CD1c-positive myeloid dendritic cell (primary cell): ENCODE data around the gene MAPK8IP2.
"Not testable (repeated sequence)": the region's sequence is repeated elsewhere in the genome, so short reads cannot be mapped to it uniquely, and the experiment has no call there.

Experiments
- DNase-seq: peaks from one replicate; pipeline ENCODE4 v3.0.0-alpha.2; 2016; ENCODE audit errors: extremely low spot score

Gene MAPK8IP2

DNA sequence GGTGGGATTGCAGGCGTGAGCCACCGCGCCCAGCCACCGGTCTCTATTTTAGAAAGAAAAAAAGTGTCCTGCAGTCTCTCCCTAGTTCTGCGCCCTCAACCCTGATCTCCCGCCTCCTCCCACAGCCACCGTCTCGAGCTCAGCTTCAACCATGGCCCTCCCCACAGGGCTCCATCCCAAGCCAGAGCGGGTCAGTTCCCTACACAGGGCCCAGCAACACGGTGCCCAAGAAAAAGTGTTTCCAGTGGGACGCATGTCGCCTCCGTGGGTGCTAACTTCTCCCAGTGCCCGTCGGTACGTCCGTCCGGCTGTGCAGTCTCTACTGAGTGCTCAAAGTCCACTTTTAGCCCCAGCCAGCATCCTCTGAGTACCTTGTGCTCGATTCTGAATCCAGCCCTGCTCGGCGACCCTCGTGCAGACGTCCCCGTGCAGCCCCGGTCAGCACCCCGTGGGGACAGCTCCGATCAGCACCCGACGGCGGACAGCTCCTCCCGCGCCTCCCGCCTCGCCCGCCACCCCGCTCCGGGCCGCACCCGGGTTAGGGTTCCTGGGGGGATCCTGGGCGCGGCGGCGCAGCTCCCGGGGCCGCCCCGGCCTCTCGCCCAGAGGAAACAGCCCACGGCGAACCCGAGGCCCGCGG lies 657 bp upstream of the MAPK8IP2 start:
- peak; percentile 61 for DNase-seq

DNA sequence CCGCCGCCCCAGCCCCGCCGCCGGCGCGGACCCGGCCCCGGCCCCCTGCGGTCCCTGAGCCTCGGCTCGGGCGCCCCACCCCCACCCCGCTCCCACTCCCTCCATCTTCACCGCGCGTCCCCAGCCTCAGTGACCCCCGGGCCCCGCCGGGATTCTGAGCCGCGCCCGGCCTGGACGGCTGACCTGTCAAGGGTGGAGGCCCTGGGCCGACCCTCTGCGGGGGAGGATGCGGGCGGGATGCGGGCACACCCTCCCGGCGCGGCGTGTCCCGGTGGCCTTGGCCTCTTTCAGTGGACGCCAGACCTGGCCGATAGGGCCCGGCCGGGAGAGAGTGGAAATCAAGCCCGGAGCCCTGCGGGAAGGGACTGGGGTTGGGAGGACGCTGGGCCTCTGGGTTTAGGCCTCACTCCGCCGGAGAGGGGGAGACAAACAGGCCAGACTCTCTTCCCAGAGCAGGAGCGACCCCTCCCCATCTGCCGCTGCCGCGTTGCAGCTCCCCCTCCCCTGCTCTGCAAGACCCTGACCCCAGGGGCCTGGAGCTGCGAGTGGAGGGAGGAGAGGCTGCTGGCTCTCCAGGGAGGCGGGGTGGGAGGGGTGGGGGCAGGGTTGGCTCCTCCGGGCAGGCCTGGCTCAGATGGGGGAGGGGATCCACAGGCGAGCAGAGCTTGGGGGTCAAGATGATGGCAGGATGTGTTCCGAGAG lies 525 bp downstream of the MAPK8IP2 start:
- no peak for DNase-seq

- DNase-seq: no peak
These were observed 1.2 kb downstream of the MAPK8IP2 start for GRCh38 chr22:50601669-50602337.

GRCh38 chr22:50602338-50602700 lies 1.7 kb downstream of the MAPK8IP2 start:
- DNase-seq: no peak

DNA sequence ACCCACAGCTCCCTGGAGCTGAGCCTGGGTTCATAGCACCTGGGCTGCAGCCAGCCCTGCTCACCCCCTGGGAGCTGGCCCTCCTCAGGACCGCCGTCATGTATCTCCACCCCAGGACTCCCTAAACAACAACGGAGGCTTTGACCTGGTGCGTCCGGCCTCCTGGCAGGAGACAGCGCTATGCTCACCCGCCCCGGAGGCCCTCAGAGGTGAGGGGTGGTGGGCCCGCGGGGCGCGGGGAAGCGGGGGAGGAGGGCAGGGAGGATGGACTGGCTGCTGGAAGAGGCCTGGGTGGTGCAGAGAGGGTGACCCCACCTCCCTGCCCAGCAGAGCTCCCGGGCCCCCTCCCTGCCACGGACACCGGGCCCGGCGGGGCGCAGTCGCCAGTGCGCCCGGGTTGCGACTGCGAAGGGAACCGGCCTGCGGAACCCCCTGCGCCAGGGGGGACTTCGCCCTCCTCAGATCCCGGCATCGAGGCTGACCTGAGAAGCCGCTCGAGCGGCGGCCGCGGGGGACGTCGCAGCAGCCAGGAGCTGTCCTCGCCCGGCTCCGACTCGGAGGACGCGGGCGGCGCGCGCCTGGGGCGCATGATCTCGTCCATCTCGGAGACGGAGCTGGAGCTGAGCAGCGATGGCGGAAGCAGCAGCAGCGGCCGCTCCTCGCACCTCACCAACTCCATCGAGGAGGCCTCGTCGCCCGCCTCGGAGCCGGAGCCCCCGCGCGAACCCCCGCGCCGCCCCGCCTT lies 3.1 kb downstream of the MAPK8IP2 start:
- no peak for DNase-seq

DNA sequence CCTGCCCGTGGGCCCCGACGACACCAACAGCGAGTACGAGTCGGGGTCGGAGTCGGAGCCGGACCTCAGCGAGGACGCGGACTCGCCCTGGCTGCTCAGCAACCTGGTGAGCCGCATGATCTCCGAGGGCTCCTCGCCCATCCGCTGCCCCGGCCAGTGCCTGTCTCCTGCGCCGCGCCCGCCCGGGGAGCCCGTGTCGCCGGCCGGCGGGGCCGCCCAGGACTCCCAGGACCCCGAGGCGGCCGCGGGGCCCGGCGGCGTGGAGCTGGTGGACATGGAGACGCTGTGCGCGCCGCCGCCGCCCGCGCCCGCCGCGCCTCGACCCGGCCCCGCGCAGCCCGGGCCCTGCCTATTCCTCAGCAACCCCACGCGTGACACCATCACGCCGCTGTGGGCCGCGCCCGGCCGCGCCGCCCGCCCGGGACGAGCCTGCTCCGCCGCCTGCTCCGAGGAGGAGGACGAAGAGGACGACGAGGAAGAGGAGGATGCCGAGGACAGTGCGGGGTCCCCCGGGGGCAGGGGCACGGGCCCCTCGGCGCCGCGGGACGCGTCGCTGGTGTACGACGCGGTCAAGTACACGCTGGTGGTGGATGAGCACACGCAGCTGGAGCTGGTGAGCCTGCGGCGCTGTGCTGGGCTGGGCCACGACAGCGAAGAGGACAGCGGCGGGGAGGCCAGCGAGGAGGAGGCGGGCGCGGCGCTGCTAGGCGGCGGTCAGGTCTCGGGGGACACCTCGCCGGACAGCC lies 3.8 kb downstream of the MAPK8IP2 start:
- no peak for DNase-seq

DNA sequence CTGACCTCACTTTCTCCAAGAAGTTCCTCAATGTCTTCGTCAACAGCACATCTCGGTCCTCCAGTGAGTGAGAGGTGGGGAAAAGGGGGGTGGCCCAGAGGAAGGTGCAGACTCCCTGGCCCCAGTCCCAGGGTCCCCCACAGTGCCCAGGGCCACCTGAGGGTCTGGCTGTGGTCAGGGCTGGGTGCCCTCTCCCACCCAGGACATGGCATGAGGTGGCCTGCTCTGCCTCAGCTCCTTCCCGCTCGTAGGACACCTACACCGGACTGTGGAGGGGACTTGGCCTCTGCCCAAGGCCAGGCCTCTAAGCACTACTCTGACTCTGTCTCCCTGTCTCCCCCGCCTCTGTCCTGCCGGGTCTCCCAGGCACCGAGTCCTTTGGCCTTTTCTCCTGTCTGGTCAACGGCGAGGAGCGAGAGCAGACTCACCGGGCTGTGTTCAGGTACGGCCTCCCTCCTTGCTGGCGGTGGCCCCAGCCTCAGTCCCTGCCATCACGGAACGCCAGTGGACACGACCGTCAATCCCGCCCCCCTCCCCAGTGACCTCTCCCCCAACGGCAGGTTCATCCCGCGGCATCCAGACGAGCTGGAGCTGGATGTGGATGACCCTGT lies 4.5 kb downstream of the MAPK8IP2 start:
- no peak for DNase-seq

GRCh38 chr22:50605613-50606074 lies 5.1 kb downstream of the MAPK8IP2 start:
- DNase-seq: no peak

DNA sequence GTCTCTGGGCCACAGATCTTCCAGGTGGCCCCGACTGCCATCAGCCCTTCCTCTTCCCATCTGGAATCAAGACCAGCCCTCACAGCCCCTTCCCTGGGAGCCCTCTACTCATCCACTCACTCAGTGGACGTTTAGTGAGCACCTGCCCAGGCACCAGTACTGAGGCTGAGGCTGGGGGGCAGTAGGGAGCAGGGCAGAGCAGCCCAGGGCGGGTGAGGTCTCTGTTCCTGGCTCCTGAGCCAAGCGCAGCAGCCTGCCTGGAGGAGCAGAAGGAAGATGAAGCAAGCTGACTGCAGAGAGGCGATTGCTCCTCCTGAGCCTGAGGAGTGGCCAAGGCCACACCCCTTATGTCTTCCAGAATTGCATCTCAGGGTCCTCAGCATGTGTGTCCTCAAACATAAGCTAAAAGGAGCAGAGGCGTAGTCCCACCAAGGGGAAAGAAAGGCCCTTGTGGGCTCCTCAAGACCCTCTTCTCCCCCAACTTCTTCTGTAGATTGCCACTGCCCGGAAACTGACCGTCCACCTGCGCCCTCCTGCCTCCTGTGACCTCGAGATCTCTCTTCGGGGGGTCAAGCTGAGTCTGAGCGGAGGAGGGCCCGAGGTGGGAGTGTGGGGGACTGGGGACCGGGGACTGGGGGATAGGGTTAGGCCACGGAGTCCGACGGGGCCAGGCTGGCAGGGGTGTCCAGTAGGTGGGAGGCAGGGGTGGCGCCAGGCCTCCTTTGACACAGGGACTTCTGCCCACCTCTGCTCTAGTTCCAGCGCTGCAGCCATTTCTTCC lies 5.8 kb downstream of the MAPK8IP2 start:
- no peak for DNase-seq

DNA sequence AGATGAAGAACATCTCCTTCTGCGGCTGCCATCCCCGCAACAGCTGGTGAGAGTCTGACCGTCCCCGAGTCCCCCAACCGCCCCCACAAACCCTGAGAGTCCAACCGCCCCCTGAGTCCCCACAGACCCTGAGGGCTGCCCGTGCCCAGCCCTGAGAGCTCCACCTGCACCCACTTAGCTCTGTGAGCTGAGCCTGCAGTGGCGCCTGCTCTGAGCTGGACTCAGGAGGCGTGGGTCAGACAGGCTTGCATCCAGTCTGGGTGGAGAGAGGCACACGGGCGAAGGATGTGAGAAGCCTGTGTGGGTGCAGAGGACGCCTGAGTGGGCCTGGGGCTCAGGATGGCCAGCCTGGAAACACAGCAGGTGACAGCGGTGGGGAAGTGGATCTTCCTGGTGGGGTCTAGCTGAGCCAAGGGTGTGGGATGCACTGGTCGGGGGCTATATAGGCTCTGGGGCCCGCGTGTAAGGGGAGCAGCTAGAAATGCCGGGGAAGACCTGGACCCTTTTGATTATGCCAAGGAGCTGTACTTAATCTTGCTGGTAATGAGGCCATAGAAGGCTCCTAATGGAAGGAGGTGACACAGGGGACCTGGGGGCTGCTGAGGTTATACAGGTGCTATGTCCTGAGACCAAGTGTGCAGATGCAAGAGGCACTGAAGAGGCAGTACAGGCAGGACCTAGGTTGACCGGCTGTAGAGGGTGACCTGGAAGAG lies 6.5 kb downstream of the MAPK8IP2 start:
- no peak for DNase-seq

- DNase-seq: no peak
These were observed 7.0 kb downstream of the MAPK8IP2 start for GRCh38 chr22:50607659-50608020.

GRCh38 chr22:50608058-50608840 lies 7.7 kb downstream of the MAPK8IP2 start:
- not testable (repeated sequence) for DNase-seq

GRCh38 chr22:50608996-50609395 lies 8.4 kb downstream of the MAPK8IP2 start:
- no peak for DNase-seq

DNA sequence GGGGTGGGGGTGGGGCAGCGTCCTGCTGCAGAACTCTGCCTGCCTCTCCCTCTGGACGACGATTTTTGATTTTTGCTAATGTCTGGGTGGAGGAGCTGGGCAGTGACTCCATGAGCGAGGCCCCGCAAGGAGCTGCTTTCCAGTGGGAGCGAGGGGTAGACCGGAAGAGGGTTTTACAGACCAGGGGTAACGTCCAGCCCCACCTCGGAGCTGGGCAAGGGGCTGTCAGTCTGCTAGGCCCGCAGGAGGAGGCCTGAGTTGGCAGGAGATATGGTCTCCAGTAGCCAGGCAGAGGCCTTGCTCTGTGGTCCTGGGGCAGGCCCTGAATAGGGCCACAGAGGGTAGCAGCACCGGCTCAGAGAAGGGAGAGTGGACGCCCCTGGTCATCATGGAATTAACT lies 9.0 kb downstream of the MAPK8IP2 start:
- DNase-seq: no peak

DNA sequence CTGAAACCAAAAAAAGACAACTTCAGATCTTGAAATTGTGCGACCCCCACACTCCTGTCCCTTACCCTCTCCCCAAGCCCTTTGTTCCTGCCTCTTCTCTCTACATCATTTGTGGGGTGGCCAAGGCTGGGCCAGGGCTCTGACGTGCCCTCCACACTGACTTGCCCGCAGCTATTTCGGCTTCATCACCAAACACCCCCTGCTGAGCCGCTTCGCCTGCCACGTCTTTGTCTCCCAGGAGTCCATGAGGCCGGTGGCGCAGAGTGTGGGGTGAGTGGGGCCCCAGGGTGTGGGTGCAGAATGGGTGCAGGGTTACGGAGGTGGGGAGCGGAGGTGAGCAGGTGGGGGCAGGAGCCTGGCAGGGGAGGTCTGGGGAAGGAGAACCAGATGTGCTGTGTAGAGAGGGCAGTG lies 9.5 kb downstream of the MAPK8IP2 start:
- DNase-seq: no peak

GRCh38 chr22:50610581-50610980 lies 10.0 kb downstream of the MAPK8IP2 start:
- DNase-seq: no peak

DNA sequence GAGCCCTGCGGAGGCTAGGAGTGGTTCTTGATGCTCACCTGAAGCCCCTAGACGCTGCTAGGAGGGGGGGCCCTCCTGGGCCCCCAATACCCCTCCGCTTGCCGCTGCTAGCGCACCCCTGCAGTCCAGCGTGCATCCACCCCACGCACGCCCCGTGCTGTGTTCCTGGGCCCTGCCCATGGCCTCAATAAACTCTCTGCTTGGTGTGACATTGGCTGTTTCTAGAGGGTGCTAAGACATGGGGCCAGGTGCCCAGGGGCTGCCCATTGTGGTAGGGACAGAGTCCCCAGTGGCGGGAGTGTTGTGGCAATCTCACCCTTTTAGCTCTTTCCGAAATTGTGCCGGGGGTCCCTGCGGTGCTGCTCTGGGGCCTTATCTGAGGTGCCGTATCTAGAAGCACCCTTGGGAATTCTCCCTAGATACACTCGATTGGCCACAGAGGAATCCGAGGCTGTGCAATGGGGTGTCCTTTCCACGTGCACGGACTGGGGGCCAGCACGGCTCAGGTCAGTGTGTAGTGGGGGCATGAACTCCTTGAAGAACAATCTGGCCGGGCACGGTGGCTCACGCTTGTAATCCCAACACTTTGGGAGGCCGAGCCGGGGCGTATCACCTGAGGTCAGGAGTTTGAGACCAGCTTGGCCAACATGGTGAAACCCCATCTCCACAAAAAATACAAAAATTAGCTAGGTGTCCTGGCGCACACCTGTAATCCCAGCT lies 10.9 kb downstream of the MAPK8IP2 start:
- DNase-seq: no peak

- no peak for DNase-seq
These were observed 11.6 kb downstream of the MAPK8IP2 start for GRCh38 chr22:50612168-50612527.
